Nephron (organoid): ENCODE results near the gene NKX6-2.

Experiments used
- H3K27ac Mint-ChIP-seq, 3 experiments: 2 replicates each; pipeline ENCODE4 v1.8.0; 2020; ENCODE audit warnings: mixed read lengths in 3 of 3, mild to moderate bottlenecking in 2 of 3, moderate library complexity in 1 of 3
- H3K27me3 Mint-ChIP-seq: 2 replicates; pipeline ENCODE4 v1.8.0; 2021; ENCODE audit warnings: low read depth, mild to moderate bottlenecking, moderate library complexity, mixed read lengths
- H3K36me3 Mint-ChIP-seq: 2 replicates; pipeline ENCODE4 v1.8.0; 2020; ENCODE audit warnings: low read depth, mixed read lengths
- H3K4me1 Mint-ChIP-seq: 2 replicates; pipeline ENCODE4 v1.8.0; 2020; ENCODE audit warnings: mixed read lengths
- H3K4me3 Mint-ChIP-seq, 3 experiments: 2 replicates each; pipeline ENCODE4 v1.8.0; 2020; ENCODE audit warnings: mild to moderate bottlenecking in 3 of 3, mixed read lengths in 3 of 3, moderate library complexity in 2 of 3
- H3K9me3 Mint-ChIP-seq: 2 replicates; pipeline ENCODE4 v1.8.0; 2020; ENCODE audit warnings: mixed read lengths
- CTCF ChIP-seq, 3 experiments: fragments of 200-600 bp; sonication (generic); IDR thresholded peaks; one replicate each; pipeline ENCODE4 v1.5.0; 2021; ENCODE audit warnings: antibody characterized with exemption in 3 of 3; ENCODE audit not compliant: unreplicated experiment in 3 of 3

NKX6-2 gene

DNA sequence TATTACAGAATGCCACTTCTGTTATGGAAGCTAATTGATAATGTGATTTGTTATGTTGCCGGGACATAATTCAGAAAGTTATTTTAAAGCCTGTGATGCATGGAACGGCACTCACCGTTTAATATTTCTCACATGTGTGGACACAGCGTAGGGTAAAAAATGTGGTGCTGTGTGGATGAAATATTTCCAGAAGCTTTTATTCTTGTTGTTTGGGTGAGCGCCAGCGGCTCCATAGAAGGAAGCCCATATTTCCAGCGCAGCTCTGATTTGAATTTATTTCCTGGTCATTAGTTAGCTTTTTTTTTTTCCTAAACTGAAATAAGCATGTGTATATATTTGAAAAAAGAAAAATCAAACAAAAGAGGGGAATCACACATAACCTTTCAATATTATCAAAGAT, 20.2 kb upstream of the NKX6-2 start:
- H3K4me1 Mint-ChIP-seq = peaks cover 7% of the 10 kb centered on the region
- H3K27ac Mint-ChIP-seq = peak overlapping the region; percentile 52 to 80 (median 75)
- no peaks in the 10 kb centered on the region for H3K9me3 Mint-ChIP-seq
- no peak for TF ChIP-seq CTCF (IDR thresholded peaks at IDR 0.05; ENCODE audit: unreplicated experiment in 3 of 3)
- H3K36me3 Mint-ChIP-seq = no peaks in the 10 kb centered on the region
- peaks cover 21% of the 10 kb centered on the region for H3K27me3 Mint-ChIP-seq
- H3K4me3 Mint-ChIP-seq = peak overlapping the region in 1 of 3 experiments; percentile 23

DNA sequence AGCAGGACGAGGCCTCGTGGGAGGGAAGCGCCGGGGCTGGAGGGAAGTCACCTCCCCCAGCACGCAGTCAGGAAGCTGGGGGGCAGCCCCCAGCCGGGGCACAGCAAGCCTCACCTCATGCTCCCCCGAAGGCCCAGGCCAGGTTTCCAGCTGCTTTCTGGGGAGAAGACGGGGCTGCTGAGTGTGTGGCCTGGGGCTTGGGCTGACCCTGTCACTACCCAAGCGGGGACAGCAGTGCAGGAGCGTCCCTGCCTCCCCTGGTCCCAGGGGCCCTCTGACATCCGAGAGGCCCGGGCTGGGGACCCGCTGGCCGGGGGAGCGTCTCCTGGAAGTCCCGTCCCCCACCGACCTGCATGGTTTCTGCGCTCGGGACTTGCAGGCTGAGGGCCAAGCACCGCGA, 19.7 kb upstream of the NKX6-2 start:
- TF ChIP-seq CTCF (IDR thresholded peaks at IDR 0.05; ENCODE audit: unreplicated experiment in 3 of 3) = no peak
- H3K27me3 Mint-ChIP-seq = peaks cover 21% of the 10 kb centered on the region
- peak overlapping the region in 1 of 3 experiments; percentile 75 for H3K27ac Mint-ChIP-seq
- H3K4me1 Mint-ChIP-seq = peaks cover 7% of the 10 kb centered on the region
- no peaks in the 10 kb centered on the region for H3K36me3 Mint-ChIP-seq
- no peak overlapping the region for H3K4me3 Mint-ChIP-seq
- H3K9me3 Mint-ChIP-seq = no peaks in the 10 kb centered on the region

DNA sequence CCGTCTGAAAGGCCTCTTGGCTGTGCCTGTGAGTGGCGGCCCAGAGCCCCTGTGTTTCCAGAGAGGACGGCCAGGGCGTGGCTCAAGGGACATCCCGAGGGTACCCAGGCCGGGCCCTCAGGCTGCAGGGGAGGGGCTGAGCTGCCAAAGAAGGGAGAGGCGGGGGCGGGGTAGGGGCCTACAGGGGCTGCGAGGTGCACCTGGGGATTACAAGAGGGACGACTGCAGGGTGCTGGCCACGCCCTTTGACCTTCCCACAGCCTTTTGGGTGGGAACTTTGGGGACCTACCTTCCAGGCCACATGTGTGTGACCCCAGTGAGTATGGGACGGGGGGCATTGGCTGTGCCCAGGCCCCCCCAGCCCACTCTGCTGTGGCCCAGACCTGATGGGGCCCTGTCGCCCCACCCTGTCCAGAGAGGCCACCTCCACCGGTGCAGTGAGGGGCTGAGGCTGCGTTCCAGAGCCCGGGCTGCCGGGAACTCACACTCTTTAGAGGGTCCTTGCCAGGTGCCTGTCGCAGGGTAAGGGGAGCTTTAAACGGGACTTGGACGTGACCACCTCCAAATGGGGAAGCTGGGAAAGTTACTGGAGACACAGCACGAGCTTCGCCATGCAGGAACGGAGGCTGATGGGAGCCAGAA, 19.0 kb upstream of the NKX6-2 start:
- H3K36me3 Mint-ChIP-seq = no peaks in the 10 kb centered on the region
- peaks cover 7% of the 10 kb centered on the region for H3K4me1 Mint-ChIP-seq
- H3K4me3 Mint-ChIP-seq = no peak overlapping the region
- no peak for TF ChIP-seq CTCF (IDR thresholded peaks at IDR 0.05; ENCODE audit: unreplicated experiment in 3 of 3)
- no peak overlapping the region for H3K27ac Mint-ChIP-seq
- peaks cover 24% of the 10 kb centered on the region for H3K27me3 Mint-ChIP-seq
- no peaks in the 10 kb centered on the region for H3K9me3 Mint-ChIP-seq

- Mint-ChIP-seq H3K9me3 (no peaks in the 10 kb centered on the region), H3K4me1 (peaks cover 7% of the 10 kb centered on the region), H3K36me3 (no peaks in the 10 kb centered on the region), H3K27me3 (peaks cover 27% of the 10 kb centered on the region), H3K4me3 (no peak overlapping the region), H3K27ac (no peak overlapping the region)
- no peak for TF ChIP-seq CTCF (IDR thresholded peaks at IDR 0.05; ENCODE audit: unreplicated experiment in 3 of 3)
These were observed 18.3 kb upstream of the NKX6-2 start for GRCh38 chr10:132804287-132804686.

DNA sequence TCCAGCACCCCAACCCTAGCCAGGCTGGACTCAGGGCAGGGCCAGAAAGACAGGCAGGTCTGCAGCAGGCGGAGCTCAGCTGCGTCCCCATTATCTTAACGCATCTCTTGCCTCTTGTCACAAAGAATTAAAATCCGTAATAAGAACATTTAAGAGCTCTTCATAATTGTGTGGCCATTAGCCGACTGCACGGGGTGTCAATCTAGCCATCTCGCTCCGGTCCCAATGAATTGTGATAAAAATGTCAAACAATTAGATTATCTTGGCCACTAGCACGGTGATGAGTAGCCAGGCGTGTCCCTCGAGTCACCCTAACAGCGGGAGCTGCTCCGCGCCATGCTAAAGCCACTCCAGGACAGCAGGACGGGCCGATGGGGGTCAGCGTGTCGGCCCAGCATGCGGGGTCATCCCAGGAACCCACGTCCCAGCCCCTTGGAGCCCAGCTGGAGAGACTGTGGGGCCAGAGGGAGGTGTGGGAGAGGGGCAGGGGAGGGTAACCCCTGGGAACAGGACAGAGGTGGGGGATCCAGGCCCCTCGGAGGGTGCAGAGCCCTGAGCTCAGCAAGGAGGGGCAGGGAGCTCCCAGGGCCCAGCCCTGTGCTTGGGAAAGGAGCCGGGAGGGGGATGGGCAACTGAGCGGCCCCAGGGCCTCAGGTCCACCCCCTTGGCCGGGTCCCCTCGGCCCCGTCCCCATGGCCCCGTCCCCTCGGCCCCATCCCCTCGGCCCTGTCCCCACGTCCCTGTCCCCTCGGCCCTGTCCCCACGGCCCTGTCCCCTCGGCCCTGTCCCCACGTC, 17.7 kb upstream of the NKX6-2 start:
- H3K27ac Mint-ChIP-seq = no peak overlapping the region
- TF ChIP-seq CTCF (IDR thresholded peaks at IDR 0.05; ENCODE audit: unreplicated experiment in 3 of 3) = no peak

More for the DNA sequence above, 17.7 kb upstream of the NKX6-2 start:
- H3K27me3 Mint-ChIP-seq = peaks cover 29% of the 10 kb centered on the region
- H3K36me3 Mint-ChIP-seq = no peaks in the 10 kb centered on the region
- H3K9me3 Mint-ChIP-seq = no peaks in the 10 kb centered on the region
- no peak overlapping the region for H3K4me3 Mint-ChIP-seq
- peaks cover 7% of the 10 kb centered on the region for H3K4me1 Mint-ChIP-seq
